WTC11 (cell line): ENCODE data around the gene ACTN1. TPM values are rescaled to one million over a fixed set of nuclear protein-coding genes. Genes with fewer than 3 reads are reported as not detected.

Experiments used
- ATAC-seq: fragments of 200-7000 bp; cut with Tn5 transposase; 2 replicates; pipeline ENCODE4 v1.10.0; 2021; ENCODE audit warnings: mild to moderate bottlenecking, moderate library complexity
- CTCF ChIA-PET: fragments of 300-600 bp; sonication (Branson Sonifier 250); formaldehyde crosslinking; loops from one replicate; lab custom pipeline; 2021; ENCODE audit warnings: antibody characterized with exemption; lab: Charles Lee
- POLR2A ChIA-PET: fragments of 350-600 bp; sonication (Branson Sonifier 250); formaldehyde crosslinking; loops from one replicate; lab custom pipeline; 2021; ENCODE audit warnings: antibody characterized with exemption; lab: Charles Lee
- DNase-seq: peaks from one replicate; pipeline ENCODE4 v3.0.0; 2021; ENCODE audit warnings: low spot score
- H3K27ac Mint-ChIP-seq: 2 replicates; pipeline ENCODE4 v1.8.0; 2021; ENCODE audit warnings: mixed read lengths
- H3K27me3 Mint-ChIP-seq: 2 replicates; pipeline ENCODE4 v1.8.0; 2021; ENCODE audit warnings: low read depth, mild to moderate bottlenecking, moderate library complexity, mixed read lengths
- H3K36me3 Mint-ChIP-seq: 2 replicates; pipeline ENCODE4 v1.8.0; 2021; ENCODE audit warnings: mixed read lengths
- H3K4me1 Mint-ChIP-seq: 2 replicates; pipeline ENCODE4 v1.8.0; 2022; ENCODE audit warnings: mixed read lengths
- H3K4me3 Mint-ChIP-seq: 2 replicates; pipeline ENCODE4 v1.8.0; 2021; ENCODE audit warnings: mild to moderate bottlenecking, moderate library complexity, mixed read lengths
- H3K9me3 Mint-ChIP-seq: 2 replicates; pipeline ENCODE4 v1.8.0; 2021; ENCODE audit warnings: mixed read lengths
- ATF1 ChIP-seq: sonication (generic); formaldehyde crosslinking; IDR thresholded peaks from 2 replicates; pipeline ENCODE4 v1.8.1; 2023; ENCODE audit warnings: mild to moderate bottlenecking, moderate library complexity, missing genetic modification reagents
- CREB1 ChIP-seq: sonication (generic); formaldehyde crosslinking; IDR thresholded peaks from 2 replicates; pipeline ENCODE4 v1.8.0; 2023; ENCODE audit warnings: mild to moderate bottlenecking, missing genetic modification reagents
- FOXP1 ChIP-seq: sonication (generic); formaldehyde crosslinking; IDR thresholded peaks from 2 replicates; pipeline ENCODE4 v1.8.0; 2022; ENCODE audit warnings: missing genetic modification reagents, mild to moderate bottlenecking, moderate library complexity, borderline replicate concordance
- GABPB1 ChIP-seq: sonication (generic); formaldehyde crosslinking; IDR thresholded peaks from 2 replicates; pipeline ENCODE4 v1.8.1; 2023; ENCODE audit warnings: mild to moderate bottlenecking, missing genetic modification reagents
- GTF2I ChIP-seq: fragments of 250-450 bp; sonication (Bioruptor Pico); conservative IDR thresholded peaks from 2 replicates; pipeline ENCODE4 v1.4.0; 2021; ENCODE audit warnings: mild to moderate bottlenecking
- NR1H2 ChIP-seq: sonication (generic); formaldehyde crosslinking; IDR thresholded peaks from 2 replicates; pipeline ENCODE4 v1.9.0; 2021; ENCODE audit warnings: mild to moderate bottlenecking, moderate library complexity, missing genetic modification reagents
- SMAD4 ChIP-seq: sonication (generic); formaldehyde crosslinking; IDR thresholded peaks from 2 replicates; pipeline ENCODE4 v1.8.0; 2022; ENCODE audit warnings: mild to moderate bottlenecking, missing genetic modification reagents
- SP1 ChIP-seq: sonication (generic); formaldehyde crosslinking; conservative IDR thresholded peaks from 2 replicates; pipeline ENCODE4 v1.8.1; 2022; ENCODE audit warnings: missing genetic modification reagents
- ZNF263 ChIP-seq: sonication (generic); formaldehyde crosslinking; IDR thresholded peaks from 2 replicates; pipeline ENCODE4 v1.8.1; 2022; ENCODE audit warnings: low read depth, mild to moderate bottlenecking, moderate library complexity, missing genetic modification reagents
- ZNF317 ChIP-seq: sonication (generic); formaldehyde crosslinking; IDR thresholded peaks from 2 replicates; pipeline ENCODE4 v1.8.1; 2023; ENCODE audit warnings: low read depth, mild to moderate bottlenecking, moderate library complexity, missing genetic modification reagents, borderline replicate concordance
- ZNF416 ChIP-seq: fragments of 250-450 bp; sonication (Bioruptor Pico); IDR thresholded peaks from 2 replicates; pipeline ENCODE4 v1.9.0; 2021; ENCODE audit warnings: mild to moderate bottlenecking, inconsistent platforms
- total RNA-seq: library from RNA; stranded (reverse); gene quantifications from 3 replicates; pipeline ENCODE4 v1.2.3, GENCODE V29; 2021
- TF ChIP-seq, protein P1 (sequence below): sonication (generic); formaldehyde crosslinking; conservative IDR thresholded peaks from 2 replicates; pipeline ENCODE4 v1.8.1; 2022; ENCODE audit warnings: mild to moderate bottlenecking, missing genetic modification reagents
- TF ChIP-seq, protein P2 (sequence below): fragments of 250-450 bp; sonication (Bioruptor Pico); IDR thresholded peaks from 2 replicates; pipeline ENCODE4 v1.9.0; 2021; ENCODE audit warnings: mild to moderate bottlenecking
- TF ChIP-seq, protein P3 (sequence below): sonication (generic); formaldehyde crosslinking; IDR thresholded peaks from 2 replicates; pipeline ENCODE4 v1.8.0; 2022; ENCODE audit warnings: mild to moderate bottlenecking, missing genetic modification reagents
- TF ChIP-seq, protein P4 (sequence below): sonication (generic); formaldehyde crosslinking; IDR thresholded peaks from 2 replicates; pipeline ENCODE4 v1.8.0; 2022; ENCODE audit warnings: mild to moderate bottlenecking, missing genetic modification reagents
- TF ChIP-seq, protein P5 (sequence below): sonication (generic); formaldehyde crosslinking; IDR thresholded peaks from 2 replicates; pipeline ENCODE4 v1.8.0; 2022; ENCODE audit warnings: mild to moderate bottlenecking, missing genetic modification reagents

Gene ACTN1
- total RNA-seq, 1 experiment from 2014 or later, result 196 TPM

DNA sequence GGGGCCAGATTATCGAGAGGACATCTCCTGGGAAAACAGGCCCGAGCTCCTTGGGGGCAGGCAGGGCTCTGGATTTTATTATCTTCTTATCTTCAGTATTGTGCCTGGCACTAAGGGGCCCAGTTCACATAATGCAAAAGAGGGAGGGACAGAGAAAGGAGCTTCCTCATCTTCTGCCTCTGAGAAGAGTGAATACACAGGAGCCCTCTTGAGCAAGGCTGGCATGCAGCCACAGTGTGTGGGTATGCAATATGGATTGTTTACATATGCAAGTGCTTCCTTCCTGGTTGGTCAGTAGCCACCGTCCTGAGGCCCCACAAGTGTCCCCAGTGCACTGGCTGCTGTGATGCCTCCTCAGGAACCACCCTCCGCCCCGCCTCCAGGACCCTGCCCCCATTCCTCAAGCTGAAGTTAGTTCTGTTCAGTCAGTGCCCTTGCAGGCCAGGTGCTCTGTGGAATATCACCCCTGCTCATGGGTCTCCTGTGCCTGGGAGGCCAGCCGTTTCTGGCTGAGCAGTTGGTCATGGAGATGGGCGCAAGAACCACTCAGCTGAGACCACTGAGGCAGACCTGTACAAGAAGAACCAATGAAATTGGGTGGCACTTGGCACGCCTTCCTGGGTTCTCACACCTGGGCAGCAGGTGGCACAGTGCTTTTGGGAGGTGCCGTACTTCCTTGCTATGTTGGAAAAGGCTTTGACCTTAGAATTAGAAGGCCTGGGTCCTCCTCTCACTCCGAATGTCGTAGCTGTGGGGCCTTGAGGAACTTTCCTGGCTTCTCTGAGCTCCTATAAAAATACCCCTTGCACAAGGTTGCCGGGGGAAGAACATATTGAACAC is 35.1 kb upstream of the ACTN1 start:
- CTCF ChIA-PET, result interaction anchor here (0.6 to 2.0 kb wide), 4 partner anchors 9 to 93 kb away, joined by 3 to 8 read pairs (median 4); no protein-coding TSS in a partner anchor
- H3K27ac Mint-ChIP-seq, result peak overlapping the region; percentile 71
- peak; percentile 71 for DNase-seq
- peak; percentile 93 for ATAC-seq
- TF ChIP-seq CREB1 (CRISPR knock-in tag) (no peak), SP1 (0 out of 2 replicates have a peak, but pooled peaks have one; percentile 33), ZNF263 (CRISPR knock-in tag) (no peak), FOXP1 (peak; percentile 56; the same call in 1 of the 2 replicates)
- TF ChIP-seq, protein P1, sequence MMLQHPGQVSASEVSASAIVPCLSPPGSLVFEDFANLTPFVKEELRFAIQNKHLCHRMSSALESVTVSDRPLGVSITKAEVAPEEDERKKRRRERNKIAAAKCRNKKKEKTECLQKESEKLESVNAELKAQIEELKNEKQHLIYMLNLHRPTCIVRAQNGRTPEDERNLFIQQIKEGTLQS (CRISPR knock-in tag), result no peak
- TF ChIP-seq, protein P2, sequence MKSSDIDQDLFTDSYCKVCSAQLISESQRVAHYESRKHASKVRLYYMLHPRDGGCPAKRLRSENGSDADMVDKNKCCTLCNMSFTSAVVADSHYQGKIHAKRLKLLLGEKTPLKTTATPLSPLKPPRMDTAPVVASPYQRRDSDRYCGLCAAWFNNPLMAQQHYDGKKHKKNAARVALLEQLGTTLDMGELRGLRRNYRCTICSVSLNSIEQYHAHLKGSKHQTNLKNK (CRISPR knock-in tag), result no peak
- H3K27me3 Mint-ChIP-seq, result no peaks in the 10 kb centered on the region
- no peak overlapping the region for H3K4me3 Mint-ChIP-seq
- H3K36me3 Mint-ChIP-seq, result no peaks in the 10 kb centered on the region
- H3K4me1 Mint-ChIP-seq, result peaks cover 38% of the 10 kb centered on the region
- H3K9me3 Mint-ChIP-seq, result no peaks in the 10 kb centered on the region
- POLR2A ChIA-PET, result no interaction called here

DNA sequence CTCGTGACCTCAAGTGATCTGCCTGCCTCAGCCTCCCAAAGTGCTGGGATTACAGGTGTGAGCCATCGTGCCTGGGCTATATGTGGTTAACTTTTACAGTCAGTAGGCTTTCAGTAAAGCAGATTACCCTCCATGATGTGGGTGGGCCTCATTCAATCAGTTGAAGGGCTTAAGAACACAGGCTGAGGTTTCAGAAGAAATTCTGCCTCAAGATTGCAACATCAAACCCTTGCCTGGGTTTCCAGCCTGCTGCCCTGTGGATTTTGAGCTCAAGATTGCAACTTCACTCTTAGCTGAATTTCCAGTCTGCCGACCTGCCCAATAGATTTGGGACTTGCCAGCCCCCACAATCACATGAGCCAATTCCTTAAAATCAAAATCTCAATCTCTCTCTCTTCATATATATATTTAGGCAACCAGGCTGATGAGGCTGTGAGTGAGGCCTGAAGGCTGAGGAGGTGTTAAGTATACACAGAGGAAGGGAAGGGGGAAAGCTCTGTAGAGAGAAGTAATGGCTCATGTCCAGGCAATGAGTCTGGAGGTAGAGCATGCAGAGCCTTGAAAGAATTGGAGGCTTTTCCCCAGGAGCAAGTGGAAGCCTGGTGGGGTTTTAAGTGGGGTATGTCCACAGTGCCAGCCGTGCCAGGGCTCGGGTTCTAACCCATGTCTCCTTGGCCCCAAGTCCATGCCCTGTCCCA is 33.3 kb upstream of the ACTN1 start:
- CTCF ChIA-PET, result interaction anchor here (1.2 to 2.0 kb wide), 3 partner anchors 26 to 95 kb away, joined by 3 to 8 read pairs (median 3); no protein-coding TSS in a partner anchor
- TF ChIP-seq SMAD4 (no peak), ZNF416 (CRISPR knock-in tag) (0 out of 2 replicates have a peak, but pooled peaks have one; percentile 35), ATF1 (no peak)
- TF ChIP-seq, all 79 proteins: peak for 1
- peaks cover 26% of the 10 kb centered on the region for H3K4me1 Mint-ChIP-seq
- DNase-seq (no peak), ATAC-seq (no peak)
- 0 out of 2 replicates have a peak overlapping the region, but pooled peaks have one; percentile 11 for H3K27ac Mint-ChIP-seq
- H3K36me3 Mint-ChIP-seq, result no peaks in the 10 kb centered on the region
- H3K9me3 Mint-ChIP-seq, result no peaks in the 10 kb centered on the region
- POLR2A ChIA-PET, result interaction anchor here (0.6 kb wide), 1 partner anchor 896 kb away, joined by 4 read pairs; no protein-coding TSS in a partner anchor
- H3K27me3 Mint-ChIP-seq, result no peaks in the 10 kb centered on the region
- no peak overlapping the region for H3K4me3 Mint-ChIP-seq

DNA sequence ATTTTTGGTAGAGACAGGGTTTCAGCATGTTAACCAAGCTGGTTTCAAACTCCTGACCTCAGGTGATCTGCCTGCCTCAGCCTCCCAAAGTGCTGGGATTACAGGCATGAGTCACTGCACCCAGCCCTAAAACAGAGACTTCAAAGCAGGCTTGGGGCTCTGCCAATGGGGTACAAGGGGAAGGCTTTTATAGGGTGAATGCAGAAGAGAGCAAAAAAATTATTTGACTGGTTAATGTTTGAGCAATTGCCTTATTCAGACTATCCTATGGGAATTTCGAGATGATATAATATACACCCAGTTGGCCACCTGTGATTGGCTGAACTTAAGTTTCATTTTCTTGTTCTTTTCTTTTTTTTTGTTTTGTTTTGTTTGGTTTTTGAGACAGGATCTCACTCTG is 31.5 kb upstream of the ACTN1 start:
- Mint-ChIP-seq H3K27me3 (no peaks in the 10 kb centered on the region; the same call in 1 of the 2 replicates), H3K36me3 (no peaks in the 10 kb centered on the region), H3K4me1 (peaks cover 25% of the 10 kb centered on the region), H3K9me3 (no peaks in the 10 kb centered on the region), H3K27ac (no peak overlapping the region), H3K4me3 (no peak overlapping the region)
- ChIA-PET CTCF (no interaction called here), POLR2A (no interaction called here)
- no peak for DNase-seq
- TF ChIP-seq, protein P3, sequence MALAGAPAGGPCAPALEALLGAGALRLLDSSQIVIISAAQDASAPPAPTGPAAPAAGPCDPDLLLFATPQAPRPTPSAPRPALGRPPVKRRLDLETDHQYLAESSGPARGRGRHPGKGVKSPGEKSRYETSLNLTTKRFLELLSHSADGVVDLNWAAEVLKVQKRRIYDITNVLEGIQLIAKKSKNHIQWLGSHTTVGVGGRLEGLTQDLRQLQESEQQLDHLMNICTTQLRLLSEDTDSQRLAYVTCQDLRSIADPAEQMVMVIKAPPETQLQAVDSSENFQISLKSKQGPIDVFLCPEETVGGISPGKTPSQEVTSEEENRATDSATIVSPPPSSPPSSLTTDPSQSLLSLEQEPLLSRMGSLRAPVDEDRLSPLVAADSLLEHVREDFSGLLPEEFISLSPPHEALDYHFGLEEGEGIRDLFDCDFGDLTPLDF (CRISPR knock-in tag), result no peak
- TF ChIP-seq NR1H2, result no peak
- TF ChIP-seq, protein P4, sequence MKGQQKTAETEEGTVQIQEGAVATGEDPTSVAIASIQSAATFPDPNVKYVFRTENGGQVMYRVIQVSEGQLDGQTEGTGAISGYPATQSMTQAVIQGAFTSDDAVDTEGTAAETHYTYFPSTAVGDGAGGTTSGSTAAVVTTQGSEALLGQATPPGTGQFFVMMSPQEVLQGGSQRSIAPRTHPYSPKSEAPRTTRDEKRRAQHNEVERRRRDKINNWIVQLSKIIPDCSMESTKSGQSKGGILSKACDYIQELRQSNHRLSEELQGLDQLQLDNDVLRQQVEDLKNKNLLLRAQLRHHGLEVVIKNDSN, result no peak
- TF ChIP-seq, protein P5, sequence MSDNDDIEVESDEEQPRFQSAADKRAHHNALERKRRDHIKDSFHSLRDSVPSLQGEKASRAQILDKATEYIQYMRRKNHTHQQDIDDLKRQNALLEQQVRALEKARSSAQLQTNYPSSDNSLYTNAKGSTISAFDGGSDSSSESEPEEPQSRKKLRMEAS (CRISPR knock-in tag), result no peak
- TF ChIP-seq GABPB1 (CRISPR knock-in tag), result no peak
- TF ChIP-seq ZNF317 (CRISPR knock-in tag), result no peak
- TF ChIP-seq GTF2I (CRISPR knock-in tag), result no peak
- no peak for TF ChIP-seq ZNF263 (CRISPR knock-in tag)
- no peak for TF ChIP-seq CREB1 (CRISPR knock-in tag)
- ATAC-seq, result no peak
